ENCODE measurements around the gene IFITM10. TPM values are rescaled to one million over a fixed set of nuclear protein-coding genes. Genes with fewer than 3 reads are reported as not detected.

The IFITM10 gene
- total RNA-seq, 1 donor from 2014 or later: 2.7 TPM

DNA sequence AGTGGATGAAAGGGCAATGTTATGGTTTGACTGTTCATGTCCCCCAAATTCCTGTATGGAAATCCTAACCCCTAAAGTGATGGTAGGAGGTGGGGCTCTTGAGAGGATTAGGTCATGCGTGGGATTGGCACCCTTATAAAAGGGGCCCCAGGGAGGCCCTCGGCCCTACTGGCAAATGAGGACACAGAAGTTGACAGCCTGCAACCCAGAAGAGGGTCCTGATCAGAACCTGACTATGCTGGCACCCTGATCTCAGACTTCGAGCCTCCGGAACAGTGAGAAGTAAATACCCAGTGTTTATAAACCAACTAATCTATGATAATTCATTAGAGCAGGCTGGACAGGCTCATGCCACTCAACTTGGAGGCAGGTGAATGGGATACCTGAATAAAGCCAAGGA lies 8.7 kb downstream of the IFITM10 start:
- Mint-ChIP-seq H3K4me1 (no peaks in the 10 kb centered on the region), H3K9me3 (peaks cover 15% of the 10 kb centered on the region), H3K4me3 (no peak overlapping the region), H3K27me3 (ENCODE audit: low read depth) (peaks cover 29% of the 10 kb centered on the region), H3K36me3 (no peaks in the 10 kb centered on the region), H3K27ac (no peak overlapping the region)
- DNase-seq (ENCODE audit: low spot score in 2 of 2, unreplicated experiment in 2 of 2): no peak
- TF ChIP-seq, protein P1, sequence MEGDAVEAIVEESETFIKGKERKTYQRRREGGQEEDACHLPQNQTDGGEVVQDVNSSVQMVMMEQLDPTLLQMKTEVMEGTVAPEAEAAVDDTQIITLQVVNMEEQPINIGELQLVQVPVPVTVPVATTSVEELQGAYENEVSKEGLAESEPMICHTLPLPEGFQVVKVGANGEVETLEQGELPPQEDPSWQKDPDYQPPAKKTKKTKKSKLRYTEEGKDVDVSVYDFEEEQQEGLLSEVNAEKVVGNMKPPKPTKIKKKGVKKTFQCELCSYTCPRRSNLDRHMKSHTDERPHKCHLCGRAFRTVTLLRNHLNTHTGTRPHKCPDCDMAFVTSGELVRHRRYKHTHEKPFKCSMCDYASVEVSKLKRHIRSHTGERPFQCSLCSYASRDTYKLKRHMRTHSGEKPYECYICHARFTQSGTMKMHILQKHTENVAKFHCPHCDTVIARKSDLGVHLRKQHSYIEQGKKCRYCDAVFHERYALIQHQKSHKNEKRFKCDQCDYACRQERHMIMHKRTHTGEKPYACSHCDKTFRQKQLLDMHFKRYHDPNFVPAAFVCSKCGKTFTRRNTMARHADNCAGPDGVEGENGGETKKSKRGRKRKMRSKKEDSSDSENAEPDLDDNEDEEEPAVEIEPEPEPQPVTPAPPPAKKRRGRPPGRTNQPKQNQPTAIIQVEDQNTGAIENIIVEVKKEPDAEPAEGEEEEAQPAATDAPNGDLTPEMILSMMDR (IDR thresholded peaks at IDR 0.05; ENCODE audit: unreplicated experiment): no peak

DNA sequence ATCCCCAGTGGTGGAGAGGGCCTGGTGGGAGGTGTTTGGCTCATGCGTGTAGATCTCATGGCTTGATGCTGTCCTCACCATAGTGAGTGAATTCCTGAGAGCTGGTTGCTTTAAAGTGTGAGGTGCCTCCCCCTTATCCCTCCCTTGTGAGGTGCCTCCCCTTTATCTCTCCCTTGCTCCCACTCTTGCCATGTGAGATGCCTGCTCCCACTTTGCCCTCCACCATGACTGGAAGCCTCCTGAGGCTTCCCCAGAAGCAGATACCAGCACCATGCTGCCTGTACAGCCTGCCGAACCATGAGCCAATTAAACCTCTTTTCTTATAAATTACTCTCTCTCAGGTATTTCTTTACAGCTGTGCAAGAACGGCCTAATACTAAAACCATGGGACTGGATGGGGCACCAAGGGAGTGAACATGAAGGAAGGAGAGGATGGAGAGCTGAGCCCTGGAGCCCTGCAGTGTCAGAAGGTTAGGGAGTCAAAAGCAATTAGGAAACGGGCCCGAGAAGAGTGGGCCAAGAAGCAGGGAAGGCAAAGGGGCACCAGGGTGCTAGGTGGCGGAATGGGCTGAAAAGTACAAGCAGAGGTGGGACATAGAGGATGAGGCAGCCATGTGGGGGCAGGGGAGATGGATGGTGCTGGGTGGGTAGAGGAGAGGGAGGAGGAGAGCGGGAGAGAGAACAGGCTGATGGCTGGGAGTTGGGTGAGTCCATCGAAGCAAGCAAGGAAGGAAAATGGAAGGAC lies 9.4 kb downstream of the IFITM10 start:
- H3K36me3 Mint-ChIP-seq: no peaks in the 10 kb centered on the region
- peaks cover 33% of the 10 kb centered on the region for H3K27me3 Mint-ChIP-seq (ENCODE audit: low read depth)
- H3K4me1 Mint-ChIP-seq: no peaks in the 10 kb centered on the region
- TF ChIP-seq, protein P1 (IDR thresholded peaks at IDR 0.05; ENCODE audit: unreplicated experiment): no peak
- H3K4me3 Mint-ChIP-seq: no peak overlapping the region
- H3K27ac Mint-ChIP-seq: no peak overlapping the region
- peaks cover 23% of the 10 kb centered on the region for H3K9me3 Mint-ChIP-seq
- no peak for DNase-seq (ENCODE audit: low spot score in 2 of 2, unreplicated experiment in 2 of 2)

DNA sequence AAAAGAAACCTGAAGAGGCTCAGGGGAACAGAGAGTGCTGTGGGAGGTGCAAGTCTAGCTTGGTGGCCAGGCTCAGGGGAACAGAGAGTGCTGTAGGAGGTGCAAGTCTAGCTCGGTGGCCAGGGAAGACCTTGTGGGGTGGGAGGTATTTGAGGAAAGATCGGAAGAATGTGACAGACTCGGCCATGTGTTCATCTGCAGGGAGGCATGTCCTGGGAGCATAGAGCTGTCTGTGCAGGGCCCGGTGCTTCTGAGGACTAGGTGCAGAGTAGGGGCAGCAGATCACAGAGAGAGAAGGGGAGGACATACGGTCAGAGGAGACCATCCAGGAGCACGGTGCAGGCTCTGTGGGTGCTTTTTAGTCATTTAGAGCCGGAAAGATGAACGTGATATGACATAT lies 10.8 kb downstream of the IFITM10 start:
- H3K27me3 Mint-ChIP-seq (ENCODE audit: low read depth): peaks cover 38% of the 10 kb centered on the region
- H3K36me3 Mint-ChIP-seq: no peaks in the 10 kb centered on the region
- H3K4me1 Mint-ChIP-seq: no peaks in the 10 kb centered on the region
- H3K4me3 Mint-ChIP-seq: no peak overlapping the region
- TF ChIP-seq, protein P1 (IDR thresholded peaks at IDR 0.05; ENCODE audit: unreplicated experiment): no peak
- peaks cover 28% of the 10 kb centered on the region for H3K9me3 Mint-ChIP-seq
- H3K27ac Mint-ChIP-seq: no peak overlapping the region
- DNase-seq (ENCODE audit: low spot score in 2 of 2, unreplicated experiment in 2 of 2): no peak

DNA sequence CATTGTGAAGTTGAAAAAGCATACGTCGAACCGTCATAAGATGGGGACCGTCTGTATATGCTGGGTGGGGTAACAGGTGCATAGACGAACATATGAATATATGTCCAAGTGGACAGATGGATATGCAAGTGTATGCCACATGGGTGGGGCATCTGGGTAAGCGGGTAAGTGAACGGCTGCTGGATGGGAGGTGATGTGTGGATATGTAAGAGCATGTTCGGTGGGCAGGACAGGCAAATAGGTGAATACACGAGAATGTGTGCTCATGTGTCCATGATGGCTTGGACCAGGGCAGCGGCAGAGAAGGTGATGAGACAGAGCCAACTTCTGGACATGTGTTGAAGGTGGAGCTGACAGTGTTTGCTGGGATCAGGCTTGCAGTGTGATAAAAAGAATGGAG lies 12.0 kb downstream of the IFITM10 start:
- Mint-ChIP-seq H3K36me3 (no peaks in the 10 kb centered on the region), H3K9me3 (peaks cover 28% of the 10 kb centered on the region), H3K27ac (no peak overlapping the region), H3K4me1 (no peaks in the 10 kb centered on the region), H3K27me3 (ENCODE audit: low read depth) (peaks cover 50% of the 10 kb centered on the region), H3K4me3 (no peak overlapping the region)
- DNase-seq (ENCODE audit: low spot score in 2 of 2, unreplicated experiment in 2 of 2): no peak
- TF ChIP-seq, protein P1 (IDR thresholded peaks at IDR 0.05; ENCODE audit: unreplicated experiment): no peak

DNA sequence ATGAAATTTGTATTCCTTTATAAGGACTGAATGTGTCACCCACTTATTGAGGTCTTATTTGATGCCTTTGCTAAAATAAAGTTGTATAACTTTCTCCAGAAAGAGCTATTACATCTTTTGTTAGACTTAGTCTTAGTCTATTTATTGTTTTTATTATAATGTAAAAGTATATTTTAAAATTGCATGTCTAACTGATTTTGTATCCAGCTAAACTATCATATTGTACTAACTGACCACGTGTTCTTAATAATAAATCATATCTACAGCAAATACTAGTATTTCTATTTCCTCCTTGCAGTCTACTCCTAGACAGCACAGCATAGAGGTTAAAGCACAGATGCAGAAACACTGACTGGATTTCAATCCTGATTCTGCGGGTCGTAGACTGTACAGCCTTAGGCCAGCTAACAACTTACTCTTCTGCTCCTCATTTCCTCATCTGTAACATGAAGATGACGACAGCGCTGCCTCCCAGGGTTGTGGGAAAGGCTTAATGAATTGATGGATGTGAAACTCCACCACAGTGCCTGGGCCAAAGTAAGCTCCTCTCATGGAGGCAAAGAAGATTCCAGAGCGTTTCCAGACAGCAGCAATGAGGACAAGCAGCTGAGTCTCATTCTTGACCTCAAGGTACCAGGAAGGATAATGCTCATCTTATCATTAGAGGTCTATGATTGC lies 13.2 kb downstream of the IFITM10 start:
- Mint-ChIP-seq H3K27me3 (ENCODE audit: low read depth) (peaks cover 61% of the 10 kb centered on the region), H3K4me1 (peaks cover 1% of the 10 kb centered on the region), H3K27ac (no peak overlapping the region), H3K4me3 (no peak overlapping the region), H3K9me3 (peaks cover 28% of the 10 kb centered on the region), H3K36me3 (no peaks in the 10 kb centered on the region)
- DNase-seq (ENCODE audit: low spot score in 2 of 2, unreplicated experiment in 2 of 2): no peak
- TF ChIP-seq, protein P1 (IDR thresholded peaks at IDR 0.05; ENCODE audit: unreplicated experiment): no peak

All from mesothelial cell of epicardium (in vitro differentiated cells).